Measurements from ENCODE around the gene FBLN1. TPM values are rescaled to one million over a fixed set of nuclear protein-coding genes. Genes with fewer than 3 reads are reported as not detected.

FBLN1 gene
- total and polyA plus RNA-seq, 4 experiments from 2014 or later: not detected

GRCh38 chr22:45639747-45640102 is 137.0 kb downstream of the FBLN1 start:
- Histone ChIP-seq H3K27me3 (ENCODE audit: insufficient read depth, low read length) (no peaks in the 10 kb centered on the region), H3K4me3 (ENCODE audit: low read length in 2 of 2) (no peak overlapping the region), H3K4me1 (ENCODE audit: insufficient read depth, low read length) (no peaks in the 10 kb centered on the region), H3K27ac (ENCODE audit: low read depth, low read length) (no peak overlapping the region), H3K9me3 (ENCODE audit: control insufficient read depth in 1 of 2, low read length in 2 of 2) (no peaks in the 10 kb centered on the region), H3K36me3 (ENCODE audit: insufficient read depth, low read length) (no peaks in the 10 kb centered on the region)
- ChIA-PET POLR2A (ENCODE audit: partially characterized antibody) (no interaction called here), CTCF (ENCODE audit: partially characterized antibody) (no interaction called here)
- intact Hi-C loops (cut with micrococcal nuclease): no loop called here
- peaks cover 16 to 21% of the 10 kb centered on the region in 2 donors for H3K27me3 Mint-ChIP-seq
- peak overlapping the region in 1 of 8 donors; percentile 52 for H3K4me3 Mint-ChIP-seq
- H3K36me3 Mint-ChIP-seq: no peaks in the 10 kb centered on the region
- no peaks in the 10 kb centered on the region for H3K9me3 Mint-ChIP-seq
- peak overlapping the region in 2 of 7 donors; percentile 75 to 79 for H3K27ac Mint-ChIP-seq
- H3K4me1 Mint-ChIP-seq: peaks cover 0 to 10% (median 5%) of the 10 kb centered on the region in 4 donors
- no peak for DNase-seq

DNA sequence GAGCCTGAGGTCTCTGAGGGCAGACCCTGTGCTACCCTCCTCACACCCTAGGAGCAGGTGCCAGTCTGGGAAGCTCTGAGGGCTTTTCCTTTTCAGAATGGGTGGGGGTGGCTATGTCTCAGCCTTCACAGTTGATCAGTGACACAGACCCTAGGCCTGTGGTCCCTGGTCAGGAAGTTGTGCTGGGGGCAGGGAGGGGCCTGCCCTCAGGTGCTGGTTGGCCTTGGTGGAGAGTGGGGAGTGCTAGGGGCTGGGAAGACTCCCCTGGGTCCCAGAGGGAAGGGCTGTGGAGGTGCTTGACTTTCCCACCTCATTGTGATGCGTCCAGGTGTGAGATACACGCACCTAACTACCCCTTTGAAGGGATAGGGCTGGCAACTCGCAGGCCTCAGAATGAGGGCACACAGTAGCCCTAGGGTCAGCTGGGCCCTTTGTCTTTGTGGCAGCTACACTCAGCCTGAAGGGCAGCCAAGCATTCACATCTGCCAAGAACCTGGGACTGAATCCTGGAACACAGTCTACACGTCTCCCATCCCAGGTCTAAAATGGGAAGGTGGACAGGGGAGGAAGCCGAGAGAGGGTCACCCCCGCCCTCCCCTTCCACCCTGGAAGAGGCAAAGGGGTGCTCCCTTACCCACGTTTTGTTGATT is 137.7 kb downstream of the FBLN1 start:
- H3K4me3 ChIP-seq (ENCODE audit: low read length in 2 of 2): no peak overlapping the region
- peaks cover 5% of the 10 kb centered on the region for H3K27me3 ChIP-seq (ENCODE audit: insufficient read depth, low read length)
- H3K27me3 Mint-ChIP-seq: peaks cover 18 to 23% of the 10 kb centered on the region in 2 donors
- H3K4me1 ChIP-seq (ENCODE audit: insufficient read depth, low read length): peaks cover 3% of the 10 kb centered on the region
- DNase-seq: no peak
- H3K9me3 Mint-ChIP-seq: no peaks in the 10 kb centered on the region
- peak overlapping the region in 1 of 7 donors; percentile 13 for H3K27ac Mint-ChIP-seq
- H3K9me3 ChIP-seq (ENCODE audit: control insufficient read depth in 1 of 2, low read length in 2 of 2): no peaks in the 10 kb centered on the region
- ChIA-PET CTCF (ENCODE audit: partially characterized antibody) (no interaction called here), POLR2A (ENCODE audit: partially characterized antibody) (no interaction called here)
- intact Hi-C loops (cut with micrococcal nuclease): no loop called here
- H3K36me3 ChIP-seq (ENCODE audit: insufficient read depth, low read length): no peaks in the 10 kb centered on the region
- no peak overlapping the region for H3K4me3 Mint-ChIP-seq
- H3K4me1 Mint-ChIP-seq: peaks cover 0 to 10% (median 5%) of the 10 kb centered on the region in 4 donors
- no peaks in the 10 kb centered on the region for H3K36me3 Mint-ChIP-seq
- no peak overlapping the region for H3K27ac ChIP-seq (ENCODE audit: low read depth, low read length)

DNA sequence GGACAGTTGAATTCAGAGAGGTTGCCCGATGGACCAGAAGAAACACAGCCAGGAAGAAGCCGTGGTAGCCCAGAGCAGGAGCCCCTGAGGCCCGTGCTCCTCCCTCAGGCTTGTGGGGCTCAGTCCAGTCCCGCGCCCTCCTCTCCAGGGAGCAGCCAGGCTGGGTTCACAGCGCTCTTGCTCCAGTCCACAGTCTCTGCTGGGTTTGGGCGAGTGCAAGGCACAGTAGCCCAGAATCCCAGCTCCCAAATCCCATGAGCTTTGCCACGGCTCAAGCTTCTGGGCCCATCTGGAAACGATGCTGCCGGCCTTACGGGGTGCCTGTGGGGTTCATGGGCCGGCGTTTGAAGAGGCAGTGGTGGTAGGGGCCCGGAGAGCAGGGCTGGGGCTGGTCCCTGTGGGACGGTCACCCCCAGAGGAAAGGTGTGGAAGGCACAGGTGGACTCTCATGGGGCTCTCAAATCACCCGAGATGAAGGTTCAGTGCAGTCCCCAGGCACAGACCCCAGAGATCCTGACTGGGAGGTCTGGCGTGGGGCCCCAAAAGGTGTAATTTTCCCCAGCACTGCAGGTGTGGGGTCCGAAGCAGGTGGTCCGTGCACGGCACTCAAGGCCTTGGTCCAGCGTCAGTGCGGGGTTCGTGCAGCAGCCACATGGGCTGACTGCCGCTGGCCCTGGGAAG is 138.4 kb downstream of the FBLN1 start:
- Mint-ChIP-seq H3K27me3 (peaks cover 21 to 25% of the 10 kb centered on the region in 2 donors), H3K36me3 (no peaks in the 10 kb centered on the region), H3K9me3 (no peaks in the 10 kb centered on the region), H3K4me3 (no peak overlapping the region), H3K4me1 (peaks cover 3 to 10% (median 5%) of the 10 kb centered on the region in 4 donors), H3K27ac (no peak overlapping the region)
- POLR2A ChIA-PET (ENCODE audit: partially characterized antibody): no interaction called here
- Histone ChIP-seq H3K4me3 (ENCODE audit: low read length in 2 of 2) (no peak overlapping the region), H3K27me3 (ENCODE audit: insufficient read depth, low read length) (peaks cover 5% of the 10 kb centered on the region), H3K36me3 (ENCODE audit: insufficient read depth, low read length) (no peaks in the 10 kb centered on the region), H3K27ac (ENCODE audit: low read depth, low read length) (no peak overlapping the region), H3K9me3 (ENCODE audit: control insufficient read depth in 1 of 2, low read length in 2 of 2) (no peaks in the 10 kb centered on the region), H3K4me1 (ENCODE audit: insufficient read depth, low read length) (peaks cover 10% of the 10 kb centered on the region)
- CTCF ChIA-PET (ENCODE audit: partially characterized antibody): no interaction called here
- no peak for DNase-seq
- intact Hi-C loops (cut with micrococcal nuclease): no loop called here

DNA sequence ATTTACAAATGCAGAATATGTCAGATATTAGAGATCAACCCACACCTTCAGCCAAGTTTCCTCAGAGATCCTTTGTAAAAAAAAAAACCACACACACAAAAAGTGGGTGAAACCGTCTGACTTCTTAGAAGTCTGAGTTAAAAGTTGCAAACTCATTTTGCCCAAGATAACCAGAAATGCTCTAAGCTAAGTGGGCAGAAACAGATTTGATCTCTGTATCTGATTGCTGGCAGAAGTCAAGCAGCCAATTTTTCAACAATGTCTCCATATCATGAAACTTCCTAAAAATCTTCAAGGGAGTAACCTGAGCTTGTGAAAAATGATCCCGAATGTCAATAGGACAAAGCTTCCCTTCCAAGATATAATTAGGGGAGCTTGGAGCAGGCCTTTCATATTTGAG is 140.3 kb downstream of the FBLN1 start:
- Mint-ChIP-seq H3K27ac (no peak overlapping the region), H3K27me3 (peaks cover 26 to 29% of the 10 kb centered on the region in 2 donors), H3K4me3 (no peak overlapping the region), H3K9me3 (peaks cover 0 to 2% (median 0%) of the 10 kb centered on the region in 8 donors), H3K36me3 (no peaks in the 10 kb centered on the region), H3K4me1 (peaks cover 3 to 10% (median 5%) of the 10 kb centered on the region in 4 donors)
- intact Hi-C loops (cut with micrococcal nuclease): no loop called here
- no peak overlapping the region for H3K27ac ChIP-seq (ENCODE audit: low read depth, low read length)
- peaks cover 5% of the 10 kb centered on the region for H3K27me3 ChIP-seq (ENCODE audit: insufficient read depth, low read length)
- ChIA-PET POLR2A (ENCODE audit: partially characterized antibody) (no interaction called here), CTCF (ENCODE audit: partially characterized antibody) (interaction anchor here (0.7 to 1.6 kb wide), 4 partner anchors 8 to 220 kb away, joined by 3 to 4 read pairs (median 4); no protein-coding TSS in a partner anchor)
- no peaks in the 10 kb centered on the region for H3K9me3 ChIP-seq (ENCODE audit: control insufficient read depth in 1 of 2, low read length in 2 of 2)
- no peaks in the 10 kb centered on the region for H3K36me3 ChIP-seq (ENCODE audit: insufficient read depth, low read length)
- no peak for DNase-seq
- no peak overlapping the region for H3K4me3 ChIP-seq (ENCODE audit: low read length in 2 of 2)
- H3K4me1 ChIP-seq (ENCODE audit: insufficient read depth, low read length): peaks cover 10% of the 10 kb centered on the region

GRCh38 chr22:45644714-45645113 is 142.0 kb downstream of the FBLN1 start:
- Histone ChIP-seq H3K4me1 (ENCODE audit: insufficient read depth, low read length) (peaks cover 10% of the 10 kb centered on the region), H3K9me3 (ENCODE audit: control insufficient read depth in 1 of 2, low read length in 2 of 2) (no peaks in the 10 kb centered on the region), H3K36me3 (ENCODE audit: insufficient read depth, low read length) (no peaks in the 10 kb centered on the region), H3K27me3 (ENCODE audit: insufficient read depth, low read length) (peaks cover 5% of the 10 kb centered on the region), H3K27ac (ENCODE audit: low read depth, low read length) (no peak overlapping the region), H3K4me3 (ENCODE audit: low read length in 2 of 2) (no peak overlapping the region)
- Mint-ChIP-seq H3K27ac (no peak overlapping the region), H3K4me3 (no peak overlapping the region), H3K36me3 (no peaks in the 10 kb centered on the region), H3K9me3 (peaks cover 0 to 2% (median 0%) of the 10 kb centered on the region in 8 donors), H3K27me3 (peaks cover 25% of the 10 kb centered on the region in 2 donors), H3K4me1 (peaks cover 0 to 3% (median 2%) of the 10 kb centered on the region in 4 donors)
- CTCF ChIA-PET (ENCODE audit: partially characterized antibody): interaction anchor here (0.5 to 2.3 kb wide), 12 partner anchors 8 to 379 kb away, joined by 3 to 7 read pairs (median 4); partner anchors contain the start of gene ATXN10
- intact Hi-C loops (cut with micrococcal nuclease): no loop called here
- DNase-seq: no peak
- POLR2A ChIA-PET (ENCODE audit: partially characterized antibody): no interaction called here

- no peaks in the 10 kb centered on the region for H3K9me3 ChIP-seq (ENCODE audit: control insufficient read depth in 1 of 2, low read length in 2 of 2)
- Mint-ChIP-seq H3K9me3 (peaks cover 0 to 2% (median 0%) of the 10 kb centered on the region in 8 donors), H3K36me3 (no peaks in the 10 kb centered on the region), H3K4me1 (peaks cover 0 to 3% (median 0%) of the 10 kb centered on the region in 4 donors), H3K27me3 (peaks cover 23 to 25% of the 10 kb centered on the region in 2 donors), H3K27ac (no peak overlapping the region), H3K4me3 (no peak overlapping the region)
- no peak overlapping the region for H3K4me3 ChIP-seq (ENCODE audit: low read length in 2 of 2)
- H3K36me3 ChIP-seq (ENCODE audit: insufficient read depth, low read length): no peaks in the 10 kb centered on the region
- no peak for DNase-seq
- ChIA-PET POLR2A (ENCODE audit: partially characterized antibody) (no interaction called here), CTCF (ENCODE audit: partially characterized antibody) (interaction anchor here (0.5 to 2.3 kb wide), 13 partner anchors 9 to 379 kb away, joined by 3 to 7 read pairs (median 4); partner anchors contain the start of gene ATXN10)
- peaks cover 10% of the 10 kb centered on the region for H3K4me1 ChIP-seq (ENCODE audit: insufficient read depth, low read length)
- intact Hi-C loops (cut with micrococcal nuclease): no loop called here
- peaks cover 5% of the 10 kb centered on the region for H3K27me3 ChIP-seq (ENCODE audit: insufficient read depth, low read length)
- no peak overlapping the region for H3K27ac ChIP-seq (ENCODE audit: low read depth, low read length)
Observed at GRCh38 chr22:45645150-45645525, 142.5 kb downstream of the FBLN1 start.

Data from CD4-positive, alpha-beta memory T cell (primary cell).